CD14-positive monocyte (primary cell): ENCODE measurements around the gene FAAP100. TPM values are rescaled to one million over a fixed set of nuclear protein-coding genes. Genes with fewer than 3 reads are reported as not detected.

ENCODE experiments used
- DNase-seq, 3 donors: peaks; one replicate each; pipeline ENCODE4 v3.0.0-alpha.2; 2011 to 2022
- H2AFZ ChIP-seq: 2 replicates; pipeline ENCODE4 v1.6.0; 2012; ENCODE audit warnings: mild to moderate bottlenecking, low read depth, low read length, inconsistent platforms; ENCODE audit not compliant: insufficient read depth, poor library complexity, severe bottlenecking
- H3K27ac ChIP-seq, 2 donors: 1 replicate in 1 of 2; 2 replicates in 1 of 2; pipeline ENCODE4 v1.5.1; 2012 to 2013; ENCODE audit warnings: low read length in 2 of 2, control low read depth in 1 of 2, inconsistent platforms in 1 of 2, low read depth in 1 of 2, mild to moderate bottlenecking in 1 of 2
- H3K27me3 ChIP-seq, 2 donors: one replicate each; pipeline versions ENCODE4 v1.6.0 to v1.6.1; 2011 to 2013; ENCODE audit warnings: low read length in 2 of 2; ENCODE audit not compliant: control insufficient read depth in 2 of 2, insufficient read depth in 2 of 2
- H3K36me3 ChIP-seq, 2 donors: replicated peaks in 1 of 2; 1 replicate in 1 of 2; 2 replicates in 1 of 2; pipeline versions ENCODE4 v1.5.1 to v1.6.1; 2012 to 2013; ENCODE audit warnings: low read length in 2 of 2, control low read depth in 1 of 2, inconsistent platforms in 1 of 2, mild to moderate bottlenecking in 1 of 2; ENCODE audit not compliant: insufficient read depth in 2 of 2, control insufficient read depth in 1 of 2
- H3K4me1 ChIP-seq, 2 donors: 1 replicate in 1 of 2; 2 replicates in 1 of 2; pipeline versions ENCODE4 v1.5.1 to v1.6.1; 2012 to 2013; ENCODE audit warnings: low read length in 2 of 2, control low read depth in 1 of 2, inconsistent platforms in 1 of 2, mild to moderate bottlenecking in 1 of 2, moderate library complexity in 1 of 2; ENCODE audit not compliant: insufficient read depth in 2 of 2, control insufficient read depth in 1 of 2
- H3K4me2 ChIP-seq: replicated peaks from 2 replicates; pipeline ENCODE3; 2012; ENCODE audit warnings: low read length, moderate library complexity, mild to moderate bottlenecking; ENCODE audit not compliant: poor library complexity, severe bottlenecking; ENCODE audit errors: extremely low read depth
- H3K4me3 ChIP-seq, 3 experiments: fragments of 200-600 bp in 1 of 3; sonication (generic) in 1 of 3; replicated peaks in 1 of 3; 1 replicate in 2 of 3; 2 replicates in 1 of 3; pipeline ENCODE4 v1.5.1; 2011 to 2013; ENCODE audit warnings: low read length in 3 of 3, mild to moderate bottlenecking in 3 of 3, control low read depth in 2 of 3, low read depth in 2 of 3, inconsistent platforms in 1 of 3, moderate library complexity in 1 of 3
- H3K79me2 ChIP-seq: 2 replicates; pipeline ENCODE4 v1.6.0; 2012; ENCODE audit warnings: mild to moderate bottlenecking, control low read depth, inconsistent platforms, low read length, moderate library complexity; ENCODE audit not compliant: insufficient read depth
- H3K9ac ChIP-seq: 2 replicates; pipeline ENCODE4 v1.6.0; 2017; ENCODE audit warnings: low read length, mild to moderate bottlenecking; ENCODE audit not compliant: insufficient read depth, poor library complexity, severe bottlenecking
- H3K9me3 ChIP-seq, 2 donors: replicated peaks in 1 of 2; 1 replicate in 1 of 2; 2 replicates in 1 of 2; pipeline versions ENCODE4 v1.5.1 to v1.6.1; 2012 to 2013; ENCODE audit warnings: low read length in 2 of 2, control low read depth in 1 of 2; ENCODE audit not compliant: control insufficient read depth in 1 of 2, insufficient read depth in 1 of 2
- H4K20me1 ChIP-seq: 2 replicates; pipeline ENCODE4 v1.6.0; 2012; ENCODE audit warnings: mild to moderate bottlenecking, low read length, control low read depth, moderate library complexity; ENCODE audit not compliant: insufficient read depth
- H3K27ac Mint-ChIP-seq, 7 donors: one replicate each; pipeline ENCODE4 v1.8.0; 2020; ENCODE audit warnings: mild to moderate bottlenecking in 7 of 7, mixed read lengths in 7 of 7, moderate library complexity in 6 of 7, inconsistent platforms in 2 of 7
- H3K27me3 Mint-ChIP-seq, 3 donors: one replicate each; pipeline ENCODE4 v1.8.0; 2021 to 2022; ENCODE audit warnings: low read depth in 3 of 3, mild to moderate bottlenecking in 3 of 3, mixed read lengths in 3 of 3, moderate library complexity in 3 of 3, inconsistent platforms in 1 of 3
- H3K36me3 Mint-ChIP-seq, 2 donors: one replicate each; pipeline ENCODE4 v1.8.0; 2020; ENCODE audit warnings: mixed read lengths in 2 of 2, inconsistent platforms in 1 of 2, mild to moderate bottlenecking in 1 of 2
- H3K4me1 Mint-ChIP-seq: one replicate; pipeline ENCODE4 v1.8.0; 2020; ENCODE audit warnings: mild to moderate bottlenecking, mixed read lengths
- H3K4me3 Mint-ChIP-seq, 2 donors: one replicate each; pipeline ENCODE4 v1.8.0; 2020; ENCODE audit warnings: mild to moderate bottlenecking in 2 of 2, mixed read lengths in 2 of 2, moderate library complexity in 1 of 2
- H3K9me3 Mint-ChIP-seq, 7 donors: one replicate each; pipeline ENCODE4 v1.8.0; 2020 to 2022; ENCODE audit warnings: mixed read lengths in 7 of 7, mild to moderate bottlenecking in 6 of 7, moderate library complexity in 6 of 7, inconsistent platforms in 2 of 7
- CTCF ChIP-seq: fragments of 200-600 bp; IDR thresholded peaks from one replicate; pipeline ENCODE4 v1.8.0; 2022; ENCODE audit warnings: antibody characterized with exemption, mild to moderate bottlenecking
- WGBS: methylation state at CpG from one replicate; pipeline ENCODE4 v1.1.5; 2013; ENCODE audit warnings: missing lambda C conversion rate; ENCODE audit not compliant: insufficient coverage; 5-methylcytosine and 5-hydroxymethylcytosine counted together
- intact Hi-C, 2 donors: fragments of 100-400 bp; cut with micrococcal nuclease; formaldehyde crosslinking; loops; one replicate each; pipeline versions ENCODE4 v1.15.0 to v1.15.1; 2023
- polyA plus RNA-seq, 3 donors: library from polyadenylated mRNA; depleted of rRNA in 1 of 3; unstranded in 2 of 3; stranded (reverse) in 1 of 3; fragments of 300-500 nt in 2 of 3; fragments of >200 nt in 1 of 3; fragmentation: Illumina TruSeq in 2 of 3; gene quantifications; 1 replicate in 2 of 3; 2 replicates in 1 of 3; pipeline ENCODE4 v1.2.3, GENCODE V29; 2012 to 2021

Gene FAAP100
- polyA plus RNA-seq, 3 donors, result 10.3 to 37.6 (median 13.9) TPM

GRCh38 chr17:81550830-81551457 lies 1.2 kb downstream of the FAAP100 start:
- peak overlapping the region; percentile 94 for H3K4me2 ChIP-seq
- H3K4me3 Mint-ChIP-seq, result peak overlapping the region; percentile 81 to 89
- H3K4me1 Mint-ChIP-seq, result peaks cover 28% of the 10 kb centered on the region
- peaks cover 25 to 35% of the 10 kb centered on the region in 2 donors for H3K4me1 ChIP-seq
- no peak overlapping the region for H3K9ac ChIP-seq
- intact Hi-C loops, result loop anchor here in 1 of 2 donors (5.0 kb wide), 1 partner anchor 39 kb away; the partner anchor contains the start of gene ACTG1
- peak overlapping the region in 3 of 7 donors; percentile 42 to 75 (median 73) for H3K27ac Mint-ChIP-seq
- H2AFZ ChIP-seq, result peak overlapping the region; percentile 80
- peaks cover 44 to 47% of the 10 kb centered on the region in 2 donors for H3K36me3 ChIP-seq
- peaks cover 0 to 2% (median 0%) of the 10 kb centered on the region in 7 donors for H3K9me3 Mint-ChIP-seq
- no peaks in the 10 kb centered on the region for H3K27me3 ChIP-seq
- H3K4me3 ChIP-seq, result peak overlapping the region; percentile 79 to 93 (median 92)
- TF ChIP-seq CTCF, result no peak
- peaks cover 30 to 58% of the 10 kb centered on the region in 2 donors for H3K36me3 Mint-ChIP-seq
- H3K27ac ChIP-seq, result peak overlapping the region in 1 of 2 donors; percentile 83
- no peaks in the 10 kb centered on the region for H3K9me3 ChIP-seq
- H3K27me3 Mint-ChIP-seq, result peaks cover 0 to 1% (median 0%) of the 10 kb centered on the region in 3 donors
- 90% methylated on average over 24 of the region's 27 CpGs for WGBS
- peaks cover 48% of the 10 kb centered on the region for H3K79me2 ChIP-seq
- DNase-seq, result no peak
- H4K20me1 ChIP-seq, result peaks cover 23% of the 10 kb centered on the region

GRCh38 chr17:81550285-81550684 lies 1.9 kb downstream of the FAAP100 start:
- Mint-ChIP-seq H3K9me3 (peaks cover 0 to 2% (median 0%) of the 10 kb centered on the region in 7 donors), H3K36me3 (peaks cover 31 to 58% of the 10 kb centered on the region in 2 donors), H3K4me1 (peaks cover 27% of the 10 kb centered on the region), H3K27ac (peak overlapping the region in 2 of 7 donors; percentile 1 to 42), H3K27me3 (peaks cover 0 to 1% (median 0%) of the 10 kb centered on the region in 3 donors), H3K4me3 (no peak overlapping the region)
- no peak overlapping the region for H3K4me3 ChIP-seq
- peaks cover 23% of the 10 kb centered on the region for H4K20me1 ChIP-seq
- no peak for DNase-seq
- H3K27me3 ChIP-seq, result no peaks in the 10 kb centered on the region
- H3K79me2 ChIP-seq, result peaks cover 46% of the 10 kb centered on the region
- peaks cover 25 to 34% of the 10 kb centered on the region in 2 donors for H3K4me1 ChIP-seq
- H2AFZ ChIP-seq, result no peak overlapping the region
- intact Hi-C loops, result loop anchor here in 1 of 2 donors (5.0 kb wide), 1 partner anchor 38 kb away; the partner anchor contains the start of gene ACTG1
- no peak overlapping the region for H3K27ac ChIP-seq
- peaks cover 49 to 50% of the 10 kb centered on the region in 2 donors for H3K36me3 ChIP-seq
- TF ChIP-seq CTCF, result no peak
- no peak overlapping the region for H3K9ac ChIP-seq
- WGBS, result 95% methylated on average over 15 of the region's 15 CpGs
- no peak overlapping the region for H3K4me2 ChIP-seq
- no peaks in the 10 kb centered on the region for H3K9me3 ChIP-seq
